ENCODE measurements around the gene GALNT7.
A peak's percentile ranks its signal among the peaks of the same experiment; 100 is the strongest.

Gene GALNT7

GRCh38 chr4:173265751-173266150 lies 97.1 kb downstream of the GALNT7 start:
- DNase-seq (ENCODE audit: low spot score): no peak

DNA sequence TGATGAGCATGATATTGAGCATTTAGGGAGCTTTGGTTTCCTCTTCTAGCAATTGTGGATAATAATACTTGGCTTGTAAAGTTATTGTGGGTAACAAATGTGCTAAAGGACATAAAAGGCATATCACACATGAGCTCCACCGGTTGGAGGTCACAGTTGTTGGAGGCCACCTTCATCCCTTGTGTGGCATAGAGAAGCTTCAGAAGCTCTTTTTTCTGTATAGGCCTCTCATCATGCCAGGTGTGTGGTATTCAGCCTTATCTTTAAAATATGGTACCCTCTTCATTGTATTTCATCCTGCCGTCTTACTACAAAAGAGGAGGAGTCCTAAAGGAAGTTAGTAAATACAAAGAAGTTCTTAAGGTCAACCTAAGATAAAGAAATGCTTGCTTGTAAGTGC lies 99.1 kb downstream of the GALNT7 start:
- DNase-seq (ENCODE audit: low spot score): no peak

DNA sequence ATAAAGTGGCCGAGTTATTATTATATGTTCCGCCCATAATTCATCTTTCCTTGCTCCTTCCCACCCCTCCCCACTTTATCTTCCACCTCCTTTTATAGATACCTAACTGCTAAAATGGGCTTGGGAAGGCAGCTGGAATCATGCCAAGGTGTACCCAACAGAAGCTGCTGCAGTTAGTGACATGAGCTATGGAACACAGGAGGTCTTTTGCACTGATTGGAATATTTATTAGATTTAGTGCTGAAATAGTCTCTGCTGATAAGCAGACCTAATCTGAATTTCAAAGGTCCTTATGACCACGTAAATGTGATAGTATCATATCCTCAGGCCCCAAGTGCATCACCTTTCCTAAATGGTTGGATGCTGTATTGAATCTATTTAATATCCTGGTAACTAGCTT lies 100.7 kb downstream of the GALNT7 start:
- DNase-seq (ENCODE audit: low spot score): no peak

DNA sequence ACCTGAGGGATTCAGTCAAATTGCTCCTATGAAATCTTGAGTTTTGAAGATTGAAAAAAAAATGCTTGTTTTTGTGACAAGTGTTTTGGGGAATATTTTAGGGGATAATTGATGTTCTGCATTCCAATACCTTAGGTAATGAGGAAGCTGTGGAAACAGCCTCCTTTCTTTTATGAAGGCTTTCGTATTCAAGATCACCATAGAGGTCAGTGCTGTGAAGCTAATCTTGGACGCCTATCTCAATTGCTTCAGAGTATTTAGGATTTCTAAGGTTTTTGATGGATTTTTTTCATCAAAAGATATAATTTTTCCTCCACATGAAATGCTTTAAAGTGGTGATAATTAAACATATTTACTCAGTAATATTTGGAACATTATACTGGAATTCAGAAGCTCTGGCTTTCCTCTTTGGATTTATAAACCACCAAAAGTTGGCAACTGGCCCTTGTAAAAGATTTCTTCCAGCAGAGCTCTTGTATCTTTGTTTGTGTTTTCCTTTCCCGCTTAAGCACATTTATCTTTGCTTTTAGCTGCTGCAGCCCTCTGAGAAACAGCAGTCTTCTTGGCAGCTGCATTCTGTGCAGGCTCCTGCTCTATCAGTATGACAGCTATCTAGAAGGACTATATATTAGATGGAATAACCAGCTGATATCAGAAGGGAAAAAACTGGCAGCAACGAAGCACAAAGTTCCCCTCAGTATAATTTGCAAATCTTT lies 101.9 kb downstream of the GALNT7 start:
- no peak for DNase-seq (ENCODE audit: low spot score)

- no peak for DNase-seq (ENCODE audit: low spot score)
These were observed 103.7 kb downstream of the GALNT7 start for GRCh38 chr4:173272314-173272713.

DNA sequence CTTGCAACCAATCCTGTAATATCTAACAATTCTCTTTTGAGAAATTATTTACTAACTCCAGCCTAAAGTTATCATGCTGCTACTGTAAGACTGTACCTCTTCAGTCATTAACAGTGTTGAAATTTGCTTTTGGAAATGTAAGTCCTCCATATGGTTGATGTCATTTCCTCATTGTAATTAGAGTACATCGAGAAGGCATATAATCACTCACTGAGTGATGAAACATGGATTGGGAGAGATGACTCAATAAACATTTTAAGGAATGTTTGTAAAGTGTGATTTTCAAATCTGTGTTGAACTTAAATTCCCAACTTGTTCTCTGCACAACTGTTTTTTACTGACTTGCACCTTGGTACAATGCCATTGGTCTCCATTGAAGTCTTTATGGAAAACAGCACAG lies 104.4 kb downstream of the GALNT7 start:
- no peak for DNase-seq (ENCODE audit: low spot score)

DNA sequence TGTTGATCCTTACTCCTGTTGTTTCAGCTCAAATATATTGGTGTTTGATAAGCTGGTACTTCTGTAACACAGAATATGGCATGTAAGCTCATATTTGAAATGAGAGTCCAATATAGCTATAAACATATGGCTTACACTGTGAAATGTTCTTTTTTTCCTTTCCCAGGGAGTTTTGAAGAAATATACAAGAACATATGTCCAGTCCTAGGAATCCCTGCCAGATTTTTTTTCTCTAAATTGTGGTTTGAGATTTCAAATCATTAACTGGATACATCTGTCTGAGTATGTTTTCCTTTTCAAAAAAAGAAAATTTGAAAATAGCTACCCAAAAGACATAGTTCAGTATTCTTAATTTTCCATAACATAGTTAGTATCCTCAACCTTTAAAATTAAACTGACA lies 105.3 kb downstream of the GALNT7 start:
- DNase-seq (ENCODE audit: low spot score): no peak

GRCh38 chr4:173274744-173275143 lies 106.1 kb downstream of the GALNT7 start:
- no peak for DNase-seq (ENCODE audit: low spot score)

DNA sequence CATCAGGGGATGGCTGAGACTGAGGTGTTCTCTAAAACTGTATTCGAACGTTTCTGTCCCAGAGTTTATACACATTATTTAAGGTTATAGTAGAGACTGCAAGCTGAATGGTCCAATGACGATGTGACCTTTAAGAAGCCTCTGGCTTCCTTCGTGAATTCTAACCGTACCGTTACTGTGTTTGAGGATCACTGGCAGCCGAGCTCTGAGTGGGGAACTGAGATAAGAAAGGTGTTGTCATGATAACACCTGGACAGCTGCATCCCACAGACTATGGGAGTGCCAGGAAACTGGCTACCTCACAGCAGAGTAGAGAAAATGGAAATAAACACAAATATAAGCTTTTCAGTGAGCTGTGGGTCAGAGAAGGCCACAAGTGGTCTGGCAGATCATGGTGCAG lies 106.5 kb downstream of the GALNT7 start:
- DNase-seq (ENCODE audit: low spot score): no peak

DNA sequence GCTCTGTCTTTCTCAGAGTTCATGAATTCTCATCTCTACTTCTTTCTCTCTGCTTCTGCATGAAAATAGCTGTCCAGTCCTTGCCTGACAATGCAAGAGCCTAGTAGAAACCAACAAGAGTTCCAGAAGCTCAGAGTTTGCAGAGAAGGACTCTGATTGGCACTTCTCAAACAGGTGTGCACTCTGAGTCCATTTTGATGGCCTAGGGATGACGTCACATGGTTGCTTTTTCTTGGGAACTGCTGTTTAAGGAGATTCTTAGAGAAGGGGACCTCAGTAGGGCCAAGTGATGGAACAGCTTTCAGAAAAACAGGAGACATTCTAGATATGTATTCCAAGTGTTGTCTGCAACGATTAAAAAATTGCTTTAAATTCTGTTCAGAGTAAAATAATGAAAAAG lies 108.7 kb downstream of the GALNT7 start:
- DNase-seq (ENCODE audit: low spot score): no peak

- DNase-seq (ENCODE audit: low spot score): no peak
These were observed 112.4 kb downstream of the GALNT7 start for GRCh38 chr4:173280998-173281397.

GRCh38 chr4:173281406-173282255 lies 113.0 kb downstream of the GALNT7 start:
- DNase-seq (ENCODE audit: low spot score): no peak

DNA sequence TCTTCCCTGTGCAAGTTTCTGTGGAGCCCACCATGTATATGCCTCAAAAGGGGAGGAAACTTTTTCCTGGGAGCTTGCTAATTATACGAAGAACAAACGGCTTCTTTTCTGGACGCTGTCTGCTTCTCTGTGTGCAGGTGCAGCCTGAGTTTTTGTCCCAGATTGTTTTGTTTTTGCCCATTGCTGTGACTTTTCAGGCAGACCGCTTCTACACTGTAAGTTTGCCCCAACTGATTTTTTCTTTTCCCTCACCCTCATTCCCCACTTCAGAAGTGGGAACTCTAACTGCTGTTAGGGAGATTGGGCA lies 113.6 kb downstream of the GALNT7 start:
- no peak for DNase-seq (ENCODE audit: low spot score)

DNA sequence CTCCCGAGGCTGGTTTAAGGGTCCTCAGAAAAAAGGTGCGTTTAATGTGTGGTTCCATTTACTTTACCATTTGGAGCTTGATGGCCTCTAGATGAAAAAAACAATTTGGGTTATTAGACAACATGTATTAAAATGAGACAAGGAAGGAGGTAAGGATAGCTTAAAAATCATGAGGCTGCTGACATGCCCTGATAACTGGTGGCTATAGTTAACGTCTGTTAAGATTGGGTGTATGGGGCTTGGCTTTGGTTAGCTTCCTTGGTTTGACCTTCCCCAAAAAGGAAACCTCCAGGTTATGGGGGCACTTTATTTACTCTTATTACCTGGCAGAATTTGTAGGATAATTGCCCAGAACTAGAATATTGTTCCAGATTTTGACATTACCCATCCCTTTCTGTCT lies 114.0 kb downstream of the GALNT7 start:
- DNase-seq (ENCODE audit: low spot score): no peak

DNA sequence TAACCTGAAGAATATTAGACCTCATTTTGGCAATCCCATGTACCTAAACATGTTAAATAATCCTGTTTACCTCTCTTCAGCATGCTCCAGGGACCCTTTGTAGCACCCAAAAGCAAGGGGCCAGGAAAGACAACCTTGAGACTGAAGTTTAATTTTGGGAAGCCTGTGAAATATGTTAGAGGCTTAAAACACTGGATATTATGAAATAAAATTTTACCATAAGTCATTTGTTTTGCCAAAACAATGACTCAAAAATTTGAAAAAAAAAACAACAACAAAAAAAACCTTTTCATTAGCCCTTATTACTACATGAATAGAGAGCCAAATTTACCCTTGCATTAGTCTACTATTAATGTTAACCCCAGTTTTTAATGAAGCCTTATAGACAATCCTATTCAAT lies 115.9 kb downstream of the GALNT7 start:
- DNase-seq (ENCODE audit: low spot score): no peak

DNA sequence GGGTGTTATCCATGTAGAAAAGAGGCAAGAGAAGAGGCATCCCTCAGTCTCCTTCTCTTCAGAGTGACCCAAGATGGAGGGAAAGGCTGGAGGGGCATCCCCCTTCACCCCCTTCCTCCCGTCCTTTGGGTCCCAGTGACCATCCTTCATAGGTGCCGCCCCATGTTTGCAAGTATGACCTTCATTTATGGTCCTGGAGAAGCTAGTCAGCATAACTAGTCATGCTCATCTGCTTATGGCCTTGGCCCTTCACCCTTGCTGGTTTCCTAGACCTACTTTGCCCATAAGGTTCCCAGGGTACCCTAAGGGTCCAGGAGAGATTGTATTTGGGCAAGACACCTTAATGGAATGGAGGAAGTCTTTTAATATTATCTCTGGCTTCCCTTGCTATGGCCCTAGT lies 118.9 kb downstream of the GALNT7 start:
- no peak for DNase-seq (ENCODE audit: low spot score)

- peak; percentile 13 for DNase-seq (ENCODE audit: low spot score)
These were observed 119.7 kb downstream of the GALNT7 start for GRCh38 chr4:173288296-173288695.

- no peak for DNase-seq (ENCODE audit: low spot score)
These were observed 120.2 kb downstream of the GALNT7 start for GRCh38 chr4:173288698-173289352.

DNA sequence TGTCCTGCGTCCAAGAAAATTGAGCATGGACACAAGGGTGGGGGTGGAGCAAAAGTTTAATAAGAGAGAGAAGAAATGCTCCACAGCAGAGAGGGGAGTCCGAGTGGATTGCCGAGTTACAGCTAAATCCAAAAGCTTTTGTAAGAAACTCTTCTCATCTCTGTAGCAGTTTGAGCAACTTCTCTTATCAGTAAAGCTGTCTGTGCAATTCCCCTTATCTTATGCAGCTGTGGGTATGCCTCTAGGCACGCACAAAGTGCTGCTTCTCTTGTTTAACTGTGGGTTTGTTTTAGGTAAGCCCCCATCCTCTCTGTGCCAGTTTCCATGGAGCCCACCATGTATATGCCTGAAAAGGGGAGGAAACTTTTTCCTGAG lies 120.7 kb downstream of the GALNT7 start:
- DNase-seq (ENCODE audit: low spot score): no peak

DNA sequence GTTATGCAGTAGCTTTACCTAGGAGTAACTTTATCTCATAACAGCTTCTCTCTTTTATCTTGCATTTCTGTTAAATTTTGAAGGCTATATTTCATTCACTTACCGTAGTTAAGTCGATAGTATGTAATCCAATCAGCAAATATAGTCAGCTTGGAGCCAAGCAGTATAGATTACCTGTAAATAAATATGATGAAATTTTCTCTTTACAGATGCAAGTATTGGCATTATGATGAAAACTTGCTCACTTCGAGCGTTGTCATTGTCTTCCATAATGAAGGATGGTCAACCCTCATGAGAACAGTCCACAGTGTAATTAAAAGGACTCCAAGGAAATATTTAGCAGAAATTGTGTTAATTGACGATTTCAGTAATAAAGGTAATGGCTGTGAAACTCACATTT lies 123.3 kb downstream of the GALNT7 start:
- no peak for DNase-seq (ENCODE audit: low spot score)

GRCh38 chr4:173293663-173294062 lies 125.1 kb downstream of the GALNT7 start:
- no peak for DNase-seq (ENCODE audit: low spot score)

DNA sequence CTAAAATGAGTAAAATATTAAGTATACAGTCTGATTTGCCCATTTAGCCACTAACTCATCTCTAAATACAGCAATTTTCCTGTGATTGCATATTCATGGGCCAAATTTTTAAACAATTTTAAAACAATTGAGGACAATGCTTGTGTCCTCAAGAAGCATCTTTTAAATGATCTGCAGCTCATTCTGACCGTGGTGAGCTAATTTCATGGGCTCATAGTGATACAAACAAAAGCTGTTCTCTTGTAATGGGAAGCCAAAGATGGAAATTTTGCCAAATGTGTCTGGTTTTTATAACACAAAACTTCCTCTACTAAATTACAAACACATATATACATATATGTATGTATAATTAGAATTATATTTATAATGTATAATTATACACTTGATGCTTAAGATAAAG lies 125.8 kb downstream of the GALNT7 start:
- no peak for DNase-seq (ENCODE audit: low spot score)

- peak; percentile 13 for DNase-seq (ENCODE audit: low spot score)
These were observed 133.0 kb downstream of the GALNT7 start for GRCh38 chr4:173301518-173302201.
